Thymus (tissue), 11 donors: ENCODE data around the gene TEK. TPM values are rescaled to one million over a fixed set of nuclear protein-coding genes. Genes with fewer than 3 reads are reported as not detected.

ENCODE experiments used
- DNase-seq, 9 donors: peaks; one replicate each; pipeline ENCODE4 v3.0.0-alpha.2; 2013; ENCODE audit warnings: low spot score in 9 of 9, low read depth in 6 of 9, missing footprints in 1 of 9
- H3K27ac ChIP-seq, 2 donors: one replicate each; pipeline ENCODE4 v1.5.1; 2013; ENCODE audit warnings: control low read depth in 1 of 2, low read depth in 1 of 2, low read length in 1 of 2, mild to moderate bottlenecking in 1 of 2, moderate library complexity in 1 of 2
- H3K27me3 ChIP-seq, 2 donors: one replicate each; pipeline ENCODE4 v1.5.1; 2013; ENCODE audit warnings: low read length in 1 of 2; ENCODE audit not compliant: control insufficient read depth in 2 of 2, insufficient read depth in 1 of 2
- H3K36me3 ChIP-seq, 2 donors: one replicate each; pipeline ENCODE4 v1.5.1; 2013; ENCODE audit warnings: low read length in 1 of 2, mild to moderate bottlenecking in 1 of 2, moderate library complexity in 1 of 2; ENCODE audit not compliant: control insufficient read depth in 2 of 2, insufficient read depth in 2 of 2
- H3K4me1 ChIP-seq, 2 donors: one replicate each; pipeline ENCODE4 v1.5.1; 2013; ENCODE audit warnings: low read length in 2 of 2; ENCODE audit not compliant: control insufficient read depth in 2 of 2, insufficient read depth in 2 of 2
- H3K4me3 ChIP-seq, 2 donors: one replicate each; pipeline ENCODE4 v1.5.1; 2013; ENCODE audit warnings: low read length in 2 of 2, control low read depth in 1 of 2, mild to moderate bottlenecking in 1 of 2
- H3K9me3 ChIP-seq, 2 donors: one replicate each; pipeline ENCODE4 v1.5.1; 2013; ENCODE audit warnings: low read length in 1 of 2, mild to moderate bottlenecking in 1 of 2; ENCODE audit not compliant: control insufficient read depth in 2 of 2, insufficient read depth in 1 of 2
- WGBS: extraction: QIAGEN DNeasy Blood & Tissue Kit; methylation state at CpG from one replicate; pipeline ENCODE4 v1.1.7; 2013; 5-methylcytosine and 5-hydroxymethylcytosine counted together
- polyA plus RNA-seq: library from polyadenylated mRNA; stranded (reverse); fragments of 200-250 nt; gene quantifications from one replicate; pipeline ENCODE4 v1.2.3, GENCODE V29; 2013
- total RNA-seq: library from RNA; stranded (reverse); fragments of 120-200 nt; gene quantifications from one replicate; pipeline ENCODE4 v1.2.4, GENCODE V29; 2013
- donor health status: healthy.

The TEK gene
- total and polyA plus RNA-seq, 2 donors, result 2.3 to 2.4 TPM

DNA sequence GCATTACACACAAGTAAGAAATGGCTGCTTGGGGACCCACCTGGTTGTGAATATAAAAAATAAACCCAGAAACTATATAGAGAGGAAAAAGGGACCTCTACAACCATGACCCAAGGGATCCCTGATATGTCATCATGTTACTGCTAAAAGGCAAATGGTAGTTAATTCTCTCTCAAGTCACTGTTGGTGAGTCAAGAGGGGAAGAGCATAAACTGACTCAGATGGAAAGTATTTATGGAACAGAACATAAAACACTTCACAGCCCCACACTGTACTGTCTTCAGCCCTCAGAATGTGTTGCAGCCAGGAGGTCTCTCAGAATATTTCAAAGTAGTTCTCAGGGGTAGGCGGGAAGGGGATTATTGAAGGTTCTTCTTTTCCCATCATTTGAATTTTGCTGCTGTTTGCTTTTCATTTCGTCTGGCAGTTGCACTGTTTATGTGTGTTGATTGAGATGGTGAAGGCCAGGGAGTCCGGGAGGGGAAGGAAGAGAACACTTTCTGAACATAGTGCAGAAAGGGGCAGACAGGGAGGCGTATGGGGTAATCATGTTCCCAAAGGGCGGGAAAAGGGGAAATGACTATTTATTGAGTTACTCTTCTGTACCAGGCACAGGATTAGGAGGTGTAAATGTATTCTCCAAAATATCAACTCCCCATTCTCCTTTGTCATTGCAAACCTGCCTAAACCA lies 85.5 kb downstream of the TEK start:
- H3K27ac ChIP-seq, result no peak overlapping the region
- no peak for DNase-seq
- H3K27me3 ChIP-seq, result no peaks in the 10 kb centered on the region
- H3K9me3 ChIP-seq, result no peaks in the 10 kb centered on the region
- 91% methylated on average over 5 of the region's 5 CpGs for WGBS
- H3K4me3 ChIP-seq, result no peak overlapping the region
- H3K4me1 ChIP-seq, result no peaks in the 10 kb centered on the region
- no peaks in the 10 kb centered on the region for H3K36me3 ChIP-seq

DNA sequence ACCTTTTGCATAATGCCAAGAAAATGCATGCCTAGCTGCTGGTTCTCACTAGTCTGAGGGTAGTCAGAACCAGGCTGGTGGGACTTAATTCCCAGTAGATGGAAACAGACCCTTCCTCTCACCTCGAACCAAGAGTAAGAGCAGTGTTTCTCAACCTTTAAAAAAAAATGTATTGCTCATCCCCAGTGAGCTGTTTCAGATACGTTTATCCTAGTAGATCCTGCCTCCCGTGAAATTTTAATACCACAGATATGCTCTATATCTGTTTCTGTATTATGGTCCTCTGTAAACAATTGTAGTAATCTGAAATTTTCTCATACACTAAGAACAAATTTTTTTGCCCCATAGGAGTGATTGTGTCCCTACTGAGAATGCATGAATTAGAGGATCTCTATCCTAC lies 86.2 kb downstream of the TEK start:
- 93% methylated on average over 3 of the region's 3 CpGs for WGBS
- Histone ChIP-seq H3K9me3 (no peaks in the 10 kb centered on the region), H3K36me3 (no peaks in the 10 kb centered on the region), H3K27ac (no peak overlapping the region), H3K27me3 (no peaks in the 10 kb centered on the region), H3K4me1 (no peaks in the 10 kb centered on the region), H3K4me3 (no peak overlapping the region)
- no peak for DNase-seq

DNA sequence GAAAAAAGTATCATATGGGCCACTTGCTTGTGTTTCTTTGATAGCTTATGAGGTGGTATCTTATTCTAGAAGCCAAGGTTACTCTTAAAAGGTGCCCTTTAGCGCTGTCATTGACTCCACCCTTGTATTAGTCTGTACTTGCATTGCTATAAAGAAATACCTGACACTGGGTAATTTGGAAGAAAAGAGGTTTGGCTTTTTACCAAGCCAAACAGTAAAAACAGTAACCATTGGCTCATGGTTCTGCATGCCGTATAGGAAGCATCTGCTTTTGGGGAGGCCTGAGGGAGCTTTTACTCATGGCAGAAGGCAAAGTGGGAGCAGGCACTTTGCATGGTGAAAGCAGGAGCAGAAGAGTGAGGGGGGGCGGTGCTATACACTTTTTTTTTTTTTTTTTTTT lies 87.4 kb downstream of the TEK start:
- H3K4me3 ChIP-seq, result no peak overlapping the region
- H3K4me1 ChIP-seq, result no peaks in the 10 kb centered on the region
- H3K9me3 ChIP-seq, result no peaks in the 10 kb centered on the region
- no peak for DNase-seq
- H3K36me3 ChIP-seq, result no peaks in the 10 kb centered on the region
- 91% methylated on average over 3 of the region's 3 CpGs for WGBS
- H3K27ac ChIP-seq, result no peak overlapping the region
- H3K27me3 ChIP-seq, result no peaks in the 10 kb centered on the region

DNA sequence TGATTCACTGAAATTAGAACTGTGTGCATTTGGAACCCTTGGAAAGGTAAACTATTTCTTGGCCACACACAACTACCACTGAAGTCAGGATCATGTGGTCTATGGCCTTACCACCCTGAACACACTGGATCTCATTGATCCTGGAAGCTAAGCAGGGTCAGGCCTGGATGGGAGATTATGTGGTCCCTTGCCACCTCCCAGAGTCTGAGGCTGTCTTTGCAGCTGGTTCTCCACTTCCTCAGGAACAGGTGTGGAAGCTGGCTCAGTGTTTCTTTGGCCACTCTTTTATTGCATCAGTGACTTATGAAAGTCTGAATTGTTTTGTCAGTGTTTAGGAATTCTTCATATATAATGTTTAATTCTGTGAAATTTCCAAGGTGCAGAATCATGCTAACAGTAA lies 89.2 kb downstream of the TEK start:
- Histone ChIP-seq H3K4me1 (no peaks in the 10 kb centered on the region), H3K27me3 (no peaks in the 10 kb centered on the region), H3K4me3 (no peak overlapping the region), H3K9me3 (no peaks in the 10 kb centered on the region), H3K36me3 (no peaks in the 10 kb centered on the region), H3K27ac (no peak overlapping the region)
- no peak for DNase-seq

DNA sequence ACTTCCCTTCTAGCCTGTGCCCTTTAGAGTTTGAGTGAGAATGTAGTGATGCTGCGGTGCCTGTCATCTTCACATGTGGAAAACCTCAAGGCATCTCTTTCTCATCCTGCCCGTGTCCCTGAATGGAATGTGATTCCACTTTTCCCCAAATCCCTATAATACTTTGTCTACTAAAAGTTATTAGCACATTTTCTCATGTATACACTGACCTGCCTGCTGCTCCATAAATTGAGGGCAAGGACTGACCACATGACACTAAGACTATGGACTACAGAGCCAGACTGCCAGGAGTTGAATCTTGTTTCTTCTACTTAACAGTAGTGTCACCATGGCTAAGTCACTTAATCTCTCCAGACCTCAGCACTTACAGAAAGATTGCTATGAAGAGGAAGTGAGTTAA lies 93.0 kb downstream of the TEK start:
- Histone ChIP-seq H3K27ac (no peak overlapping the region), H3K9me3 (no peaks in the 10 kb centered on the region), H3K4me1 (no peaks in the 10 kb centered on the region), H3K4me3 (no peak overlapping the region), H3K27me3 (no peaks in the 10 kb centered on the region), H3K36me3 (no peaks in the 10 kb centered on the region)
- 96% methylated on average over 2 of the region's 2 CpGs for WGBS
- DNase-seq, result no peak

- H3K36me3 ChIP-seq, result no peaks in the 10 kb centered on the region
- WGBS, result 88% methylated on average over 3 of the region's 3 CpGs
- no peaks in the 10 kb centered on the region for H3K9me3 ChIP-seq
- H3K4me3 ChIP-seq, result no peak overlapping the region
- H3K4me1 ChIP-seq, result no peaks in the 10 kb centered on the region
- DNase-seq, result no peak
- H3K27ac ChIP-seq, result no peak overlapping the region
- H3K27me3 ChIP-seq, result no peaks in the 10 kb centered on the region
Measured at GRCh38 chr9:27203783-27204182, 94.8 kb downstream of the TEK start.

- Histone ChIP-seq H3K4me3 (no peak overlapping the region), H3K36me3 (no peaks in the 10 kb centered on the region), H3K27me3 (no peaks in the 10 kb centered on the region), H3K9me3 (no peaks in the 10 kb centered on the region), H3K4me1 (no peaks in the 10 kb centered on the region), H3K27ac (no peak overlapping the region)
- no peak for DNase-seq
- WGBS, result 96% methylated on average over 4 of the region's 4 CpGs
Measured at GRCh38 chr9:27204578-27204977, 95.6 kb downstream of the TEK start.

DNA sequence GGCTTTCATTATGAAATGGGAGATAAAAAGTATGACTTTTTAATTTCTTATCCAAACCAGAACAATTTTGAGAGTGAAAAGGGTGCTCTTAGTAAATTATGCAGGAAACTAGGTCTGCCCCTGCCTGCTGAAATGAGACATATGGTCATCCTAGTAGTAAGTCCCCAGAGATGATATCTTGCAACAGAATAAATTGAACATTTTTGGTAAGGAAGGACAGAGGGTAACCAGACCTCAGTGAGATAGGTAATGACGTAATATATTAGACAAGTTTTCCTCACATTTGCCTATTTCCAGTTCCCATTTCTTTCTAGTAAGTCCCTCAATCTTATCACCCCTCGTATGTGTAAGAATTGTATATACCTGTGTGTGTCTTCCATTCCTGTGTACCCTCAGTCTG lies 96.2 kb downstream of the TEK start:
- whole genome bisulfite sequencing, result 95% methylated on average over 2 of the region's 2 CpGs
- H3K27me3 ChIP-seq, result no peaks in the 10 kb centered on the region
- no peak overlapping the region for H3K4me3 ChIP-seq
- H3K27ac ChIP-seq, result no peak overlapping the region
- no peak for DNase-seq
- H3K4me1 ChIP-seq, result no peaks in the 10 kb centered on the region
- no peaks in the 10 kb centered on the region for H3K36me3 ChIP-seq
- no peaks in the 10 kb centered on the region for H3K9me3 ChIP-seq

- no peaks in the 10 kb centered on the region for H3K36me3 ChIP-seq
- no peak for DNase-seq
- 96% methylated on average over 7 of the region's 7 CpGs for WGBS
Measured at GRCh38 chr9:27206041-27206440, 97.0 kb downstream of the TEK start.

DNA sequence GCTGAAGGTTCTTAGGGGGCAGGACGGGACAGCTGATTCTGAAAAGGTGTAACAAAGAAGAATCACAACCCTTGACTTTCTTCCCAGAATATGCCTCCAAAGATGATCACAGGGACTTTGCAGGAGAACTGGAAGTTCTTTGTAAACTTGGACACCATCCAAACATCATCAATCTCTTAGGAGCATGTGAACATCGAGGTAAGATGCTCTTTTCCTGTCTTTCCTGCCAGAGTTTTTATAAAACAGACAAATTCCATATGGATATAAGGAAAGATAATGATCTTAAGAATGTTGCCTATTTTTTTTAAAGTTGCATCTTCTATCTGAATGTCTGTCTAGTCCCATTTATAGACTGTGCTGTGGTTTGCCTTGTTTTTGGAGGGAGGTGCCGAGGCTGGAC lies 100.0 kb downstream of the TEK start:
- no peaks in the 10 kb centered on the region for H3K4me1 ChIP-seq
- H3K9me3 ChIP-seq, result no peaks in the 10 kb centered on the region
- no peak overlapping the region for H3K27ac ChIP-seq
- 82% methylated on average over 3 of the region's 3 CpGs for WGBS
- no peaks in the 10 kb centered on the region for H3K36me3 ChIP-seq
- no peak for DNase-seq
- H3K4me3 ChIP-seq, result no peak overlapping the region
- H3K27me3 ChIP-seq, result no peaks in the 10 kb centered on the region

More at GRCh38 chr9:27206041-27206440, 97.0 kb downstream of the TEK start:
- Histone ChIP-seq H3K27ac (no peak overlapping the region), H3K27me3 (no peaks in the 10 kb centered on the region), H3K4me3 (no peak overlapping the region), H3K4me1 (no peaks in the 10 kb centered on the region), H3K9me3 (no peaks in the 10 kb centered on the region)
